Nephron progenitor cell (in vitro differentiated cells): ENCODE results near the gene DTYMK.

ENCODE experiments used
- DNase-seq: peaks from one replicate; pipeline ENCODE4 v3.0.0; 2021
- H3K27ac Mint-ChIP-seq: 2 replicates; pipeline ENCODE4 v1.8.0; 2021; ENCODE audit warnings: mild to moderate bottlenecking, moderate library complexity, mixed read lengths
- H3K27me3 Mint-ChIP-seq: 2 replicates; pipeline ENCODE4 v1.8.0; 2021; ENCODE audit warnings: mild to moderate bottlenecking, low read depth, mixed read lengths; ENCODE audit not compliant: poor library complexity
- H3K36me3 Mint-ChIP-seq: 2 replicates; pipeline ENCODE4 v1.8.0; 2021; ENCODE audit warnings: low read depth, mixed read lengths
- H3K4me1 Mint-ChIP-seq: 2 replicates; pipeline ENCODE4 v1.8.0; 2021; ENCODE audit warnings: mixed read lengths
- H3K4me3 Mint-ChIP-seq: 2 replicates; pipeline ENCODE4 v1.8.0; 2021; ENCODE audit warnings: mild to moderate bottlenecking, moderate library complexity, mixed read lengths
- H3K9me3 Mint-ChIP-seq: 2 replicates; pipeline ENCODE4 v1.8.0; 2021; ENCODE audit warnings: mild to moderate bottlenecking, moderate library complexity, mixed read lengths
- TF ChIP-seq, protein P1 (sequence below): fragments of 200-600 bp; sonication (generic); IDR thresholded peaks from 2 replicates; pipeline ENCODE4 v1.5.0; 2021; ENCODE audit warnings: antibody characterized with exemption

Gene DTYMK

DNA sequence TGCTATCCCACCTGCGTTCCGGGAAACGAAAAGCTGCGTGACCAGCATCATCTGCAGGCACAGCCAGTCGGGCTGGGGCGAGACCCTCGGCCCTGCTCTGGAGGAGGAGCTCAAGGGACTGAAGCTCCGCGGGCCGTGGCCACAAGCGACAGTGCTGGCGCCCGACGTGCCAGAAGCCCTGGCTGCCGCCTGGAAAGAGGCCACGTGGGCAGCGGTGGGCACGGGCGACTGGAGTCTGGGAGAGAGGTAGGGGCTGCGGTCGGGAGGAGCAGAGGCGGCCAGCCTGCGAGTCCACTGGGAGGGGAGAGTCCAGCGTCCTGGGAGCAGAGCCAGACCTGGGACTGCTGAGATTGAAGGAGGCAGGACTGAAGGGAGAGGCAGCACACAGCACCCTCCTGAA is 9.2 kb downstream of the DTYMK start:
- TF ChIP-seq, protein P1, sequence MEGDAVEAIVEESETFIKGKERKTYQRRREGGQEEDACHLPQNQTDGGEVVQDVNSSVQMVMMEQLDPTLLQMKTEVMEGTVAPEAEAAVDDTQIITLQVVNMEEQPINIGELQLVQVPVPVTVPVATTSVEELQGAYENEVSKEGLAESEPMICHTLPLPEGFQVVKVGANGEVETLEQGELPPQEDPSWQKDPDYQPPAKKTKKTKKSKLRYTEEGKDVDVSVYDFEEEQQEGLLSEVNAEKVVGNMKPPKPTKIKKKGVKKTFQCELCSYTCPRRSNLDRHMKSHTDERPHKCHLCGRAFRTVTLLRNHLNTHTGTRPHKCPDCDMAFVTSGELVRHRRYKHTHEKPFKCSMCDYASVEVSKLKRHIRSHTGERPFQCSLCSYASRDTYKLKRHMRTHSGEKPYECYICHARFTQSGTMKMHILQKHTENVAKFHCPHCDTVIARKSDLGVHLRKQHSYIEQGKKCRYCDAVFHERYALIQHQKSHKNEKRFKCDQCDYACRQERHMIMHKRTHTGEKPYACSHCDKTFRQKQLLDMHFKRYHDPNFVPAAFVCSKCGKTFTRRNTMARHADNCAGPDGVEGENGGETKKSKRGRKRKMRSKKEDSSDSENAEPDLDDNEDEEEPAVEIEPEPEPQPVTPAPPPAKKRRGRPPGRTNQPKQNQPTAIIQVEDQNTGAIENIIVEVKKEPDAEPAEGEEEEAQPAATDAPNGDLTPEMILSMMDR: no peak
- Mint-ChIP-seq H3K27me3 (no peaks in the 10 kb centered on the region), H3K27ac (no peak overlapping the region), H3K9me3 (no peaks in the 10 kb centered on the region), H3K4me1 (no peaks in the 10 kb centered on the region), H3K4me3 (no peak overlapping the region), H3K36me3 (peaks cover 39% of the 10 kb centered on the region)
- no peak for DNase-seq

DNA sequence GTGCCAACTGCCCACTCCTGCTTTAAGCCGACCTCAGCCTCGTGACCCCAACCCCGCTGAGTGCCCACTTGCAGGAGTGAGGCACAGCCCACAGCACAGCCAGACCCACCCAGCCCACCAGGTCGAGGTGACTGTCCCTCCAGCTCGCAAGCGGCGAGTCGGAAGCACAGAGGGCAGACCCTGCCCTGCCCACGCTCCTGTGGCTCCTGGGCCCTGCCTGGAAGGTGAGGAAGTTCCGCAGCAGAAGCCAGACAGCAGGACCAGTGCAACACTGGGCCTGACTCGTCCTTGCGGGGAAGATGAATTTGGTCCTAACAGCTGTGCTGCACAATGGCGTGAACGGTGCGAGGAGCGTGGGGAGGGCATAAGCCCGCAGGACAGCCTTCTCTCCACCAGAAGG is 9.9 kb downstream of the DTYMK start:
- peak overlapping the region; percentile 80 for H3K27ac Mint-ChIP-seq
- peaks cover 32% of the 10 kb centered on the region for H3K36me3 Mint-ChIP-seq
- DNase-seq: no peak
- no peaks in the 10 kb centered on the region for H3K27me3 Mint-ChIP-seq
- TF ChIP-seq, protein P1: no peak
- H3K4me1 Mint-ChIP-seq: no peaks in the 10 kb centered on the region
- no peak overlapping the region for H3K4me3 Mint-ChIP-seq
- H3K9me3 Mint-ChIP-seq: no peaks in the 10 kb centered on the region

DNA sequence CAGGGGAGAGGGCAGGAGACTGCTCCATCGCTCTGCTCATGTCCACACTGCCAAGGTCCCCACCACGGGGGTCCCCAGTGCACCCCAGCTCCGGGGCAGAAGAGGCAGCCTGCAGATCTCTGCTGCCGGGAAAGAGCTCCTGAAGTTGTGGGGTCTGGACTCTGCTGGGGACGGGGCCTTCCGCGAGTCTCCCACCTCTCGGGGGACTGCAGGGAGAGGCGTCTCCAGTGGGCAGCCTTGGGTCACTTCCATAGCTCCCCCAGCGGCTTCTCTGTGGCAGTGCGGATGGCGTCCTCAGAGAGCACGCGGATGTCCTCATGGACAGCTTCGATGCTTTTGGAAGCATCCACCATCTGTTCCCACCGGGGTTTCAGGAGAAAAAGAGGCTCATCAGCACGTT is 10.7 kb downstream of the DTYMK start:
- Mint-ChIP-seq H3K9me3 (no peaks in the 10 kb centered on the region), H3K4me3 (no peak overlapping the region), H3K36me3 (peaks cover 29% of the 10 kb centered on the region), H3K27ac (no peak overlapping the region), H3K27me3 (no peaks in the 10 kb centered on the region), H3K4me1 (no peaks in the 10 kb centered on the region)
- DNase-seq: no peak
- TF ChIP-seq, protein P1: no peak

DNA sequence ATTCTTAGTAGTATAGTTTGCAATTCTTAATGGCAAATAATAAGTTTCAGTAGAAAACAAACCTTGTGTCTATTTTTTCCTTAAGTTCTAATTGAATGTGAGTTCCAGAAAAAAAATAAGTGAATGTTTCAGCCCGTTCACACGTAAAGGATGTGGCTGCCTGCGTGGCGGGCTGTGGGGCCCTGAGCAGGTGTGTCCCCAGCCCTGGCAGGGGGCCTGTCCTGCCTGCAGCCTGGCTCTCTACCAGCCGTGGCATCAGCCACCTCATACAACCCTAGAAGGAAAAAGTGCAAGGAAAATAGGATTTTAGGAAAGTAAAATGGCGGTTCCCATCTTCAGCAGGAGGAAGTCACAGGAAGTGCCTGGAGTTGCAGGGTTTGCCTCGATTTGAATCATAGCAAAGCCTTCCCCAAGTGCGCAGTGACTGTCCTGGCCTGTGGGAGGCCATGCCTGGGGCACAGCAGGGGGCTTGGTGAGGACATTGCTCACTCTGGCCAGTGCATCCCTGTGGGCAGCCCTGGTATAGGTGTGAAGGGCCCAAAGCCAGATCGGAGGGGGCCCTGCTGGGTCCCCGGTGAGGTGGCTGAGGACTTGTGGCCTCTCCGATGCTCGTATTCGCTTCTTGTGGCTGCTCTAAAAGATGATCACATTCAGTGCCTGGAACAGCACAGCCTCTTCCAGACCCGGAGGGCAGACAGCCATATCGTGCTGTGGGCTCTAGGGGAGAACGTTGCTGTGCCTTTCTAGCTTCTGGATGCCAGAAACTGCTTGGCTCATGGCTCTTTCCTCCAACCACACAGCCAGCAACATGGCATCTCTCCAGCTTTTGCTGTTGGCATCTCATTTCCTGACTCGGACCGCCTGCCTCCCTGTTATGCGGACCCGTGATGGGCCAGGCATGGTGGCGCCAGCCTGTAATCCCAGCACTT is 12.6 kb downstream of the DTYMK start:
- TF ChIP-seq, protein P1: no peak
- H3K27ac Mint-ChIP-seq: peak overlapping the region; percentile 97
- no peaks in the 10 kb centered on the region for H3K27me3 Mint-ChIP-seq
- no peak overlapping the region for H3K4me3 Mint-ChIP-seq
- H3K4me1 Mint-ChIP-seq: peaks cover 2% of the 10 kb centered on the region
- H3K36me3 Mint-ChIP-seq: peaks cover 26% of the 10 kb centered on the region
- H3K9me3 Mint-ChIP-seq: no peaks in the 10 kb centered on the region
- no peak for DNase-seq

DNA sequence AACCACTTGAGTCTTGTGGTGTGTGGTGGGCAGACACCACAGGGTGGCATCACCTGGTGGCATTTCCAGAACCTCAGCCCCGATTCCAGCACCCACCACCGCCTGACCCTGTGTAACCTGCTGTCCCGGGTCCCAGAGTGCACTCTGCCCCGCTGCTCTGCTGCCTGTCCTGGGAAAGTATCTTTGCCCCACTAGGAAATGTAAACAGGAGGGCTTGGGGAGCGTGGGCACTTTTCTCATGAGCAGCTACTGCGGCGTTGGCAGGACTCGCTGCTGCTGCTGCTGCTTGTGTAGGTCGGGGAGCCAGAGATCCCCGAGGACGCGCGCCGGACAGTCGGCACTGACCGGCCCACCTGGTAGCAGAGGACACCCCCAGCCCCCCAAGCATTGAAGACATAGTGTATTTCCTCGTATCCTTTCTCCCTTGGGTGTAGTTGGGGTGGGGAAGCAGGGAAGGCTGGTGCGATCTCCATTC is 13.4 kb downstream of the DTYMK start:
- Mint-ChIP-seq H3K9me3 (no peaks in the 10 kb centered on the region), H3K27me3 (no peaks in the 10 kb centered on the region), H3K27ac (no peak overlapping the region), H3K36me3 (peaks cover 31% of the 10 kb centered on the region), H3K4me1 (peaks cover 8% of the 10 kb centered on the region), H3K4me3 (no peak overlapping the region)
- no peak for DNase-seq
- TF ChIP-seq, protein P1: no peak
